ENCODE measurements around the gene TPD52L2. TPM values are rescaled to one million over a fixed set of nuclear protein-coding genes. Genes with fewer than 3 reads are reported as not detected.

Gene TPD52L2
- total RNA-seq (2022; extraction: Qiagen RNA extraction) = 126 to 137 TPM (median 132 TPM) in 5 replicates

DNA sequence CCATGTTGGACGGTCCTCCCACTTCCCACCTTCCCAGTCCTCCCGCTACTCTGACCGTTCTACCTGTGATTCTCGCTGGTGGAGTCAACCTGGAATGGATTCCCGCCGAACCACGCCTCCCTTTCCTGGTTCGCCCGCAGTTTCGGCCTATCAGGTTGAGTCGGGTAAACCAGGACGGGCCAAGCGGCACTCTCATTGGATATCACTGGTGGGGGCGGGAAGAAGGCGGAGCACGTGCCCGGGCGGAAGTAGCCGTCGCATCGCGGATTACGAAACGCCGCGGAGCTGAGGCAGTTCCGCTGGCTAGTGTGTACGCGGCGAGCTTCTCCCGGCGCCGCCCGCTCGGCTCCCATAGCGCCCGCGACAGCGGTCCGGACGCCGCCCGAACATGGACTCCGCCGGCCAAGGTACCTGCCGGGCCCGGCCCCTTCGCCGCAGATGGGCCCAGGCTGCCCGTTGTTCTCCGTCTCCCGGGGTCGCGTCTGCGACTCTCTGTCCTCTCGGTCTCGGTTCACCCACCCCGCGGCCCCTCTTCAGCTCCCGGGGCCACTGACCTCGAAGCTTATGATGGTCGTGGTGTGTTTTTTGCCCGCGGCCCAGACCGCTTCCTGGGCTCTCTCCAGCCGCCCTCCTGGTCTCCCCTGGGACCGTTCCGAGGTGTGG is at the start of gene TPD52L2:
TPD52L2 (plus strand) TSS at position 293 of the 663 bp plus-strand sequence; CDS start at position 389, 96 bp downstream.

DNA sequence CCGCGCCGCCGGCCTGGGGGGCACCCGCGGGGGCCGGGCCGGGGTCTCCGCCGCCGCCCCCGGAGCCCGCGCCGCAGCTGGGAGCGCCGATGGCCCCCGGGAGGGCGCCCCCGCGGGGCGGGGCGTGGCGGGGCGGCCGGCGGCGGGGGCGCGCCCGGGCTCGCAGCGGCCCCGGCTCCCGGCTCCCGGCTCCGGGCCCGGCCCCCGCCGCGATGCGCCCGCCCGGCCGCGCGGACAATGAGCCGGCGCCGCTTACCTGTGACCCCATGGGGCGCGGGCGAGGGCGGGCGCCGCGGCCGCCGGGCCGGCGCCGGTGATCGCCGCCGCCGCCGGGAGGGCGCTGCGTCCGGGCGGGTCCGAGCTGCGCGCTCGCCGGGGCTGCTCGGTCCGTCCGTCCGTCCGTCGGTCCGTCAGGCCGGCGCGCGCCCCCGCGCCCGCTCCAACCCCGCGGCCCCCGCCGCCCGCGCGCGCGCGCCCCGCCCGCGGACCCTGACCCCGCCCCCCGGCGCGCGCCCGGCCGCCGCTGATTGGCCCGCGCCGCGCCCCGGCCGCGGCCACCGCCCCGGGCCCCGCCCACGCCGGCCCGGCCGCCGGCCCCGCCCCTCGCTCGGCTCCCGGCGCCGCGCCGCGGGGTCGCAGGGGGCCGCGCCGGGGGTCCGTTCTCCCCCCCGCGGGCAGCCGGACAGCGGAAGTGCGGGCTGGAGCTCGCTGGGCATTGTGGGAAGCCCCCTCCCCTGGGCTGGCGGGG is 34.1 kb upstream of the TPD52L2 start, which contains the start of gene ZBTB46:
ZBTB46 (minus strand) TSS at position 424 of the 748 bp plus-strand sequence. CDS start 40,507 bp downstream, outside the sequence.

DNA sequence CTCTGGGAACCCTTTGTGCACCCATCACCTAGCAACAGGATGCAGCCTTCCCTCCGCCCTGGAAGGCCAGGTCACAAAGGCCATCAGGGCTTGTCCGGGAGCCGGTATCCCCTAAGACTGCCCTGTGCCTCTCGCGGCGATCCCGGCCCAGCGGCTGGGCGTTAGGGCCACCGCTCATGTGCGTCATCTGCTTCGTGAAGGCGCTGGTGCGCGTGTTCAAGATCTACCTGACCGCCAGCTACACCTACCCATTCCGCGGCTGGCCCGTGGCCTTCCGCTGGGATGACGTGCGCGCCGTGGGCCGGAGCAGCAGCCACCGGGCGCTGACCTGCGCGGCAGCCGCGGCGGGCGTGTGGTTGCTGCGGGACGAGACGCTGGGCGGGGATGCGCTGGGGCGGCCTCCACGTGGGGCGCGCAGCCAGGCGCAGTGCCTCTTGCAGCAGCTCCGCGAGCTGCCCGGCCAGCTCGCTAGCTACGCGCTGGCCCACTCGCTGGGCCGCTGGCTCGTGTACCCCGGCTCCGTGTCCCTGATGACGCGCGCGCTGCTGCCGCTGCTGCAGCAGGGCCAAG is 3.6 kb upstream of the TPD52L2 start, which contains the start of gene ABHD16B:
ABHD16B (plus strand) TSS at position 134 of the 570 bp plus-strand sequence; CDS start at position 177, 43 bp downstream.

DNA sequence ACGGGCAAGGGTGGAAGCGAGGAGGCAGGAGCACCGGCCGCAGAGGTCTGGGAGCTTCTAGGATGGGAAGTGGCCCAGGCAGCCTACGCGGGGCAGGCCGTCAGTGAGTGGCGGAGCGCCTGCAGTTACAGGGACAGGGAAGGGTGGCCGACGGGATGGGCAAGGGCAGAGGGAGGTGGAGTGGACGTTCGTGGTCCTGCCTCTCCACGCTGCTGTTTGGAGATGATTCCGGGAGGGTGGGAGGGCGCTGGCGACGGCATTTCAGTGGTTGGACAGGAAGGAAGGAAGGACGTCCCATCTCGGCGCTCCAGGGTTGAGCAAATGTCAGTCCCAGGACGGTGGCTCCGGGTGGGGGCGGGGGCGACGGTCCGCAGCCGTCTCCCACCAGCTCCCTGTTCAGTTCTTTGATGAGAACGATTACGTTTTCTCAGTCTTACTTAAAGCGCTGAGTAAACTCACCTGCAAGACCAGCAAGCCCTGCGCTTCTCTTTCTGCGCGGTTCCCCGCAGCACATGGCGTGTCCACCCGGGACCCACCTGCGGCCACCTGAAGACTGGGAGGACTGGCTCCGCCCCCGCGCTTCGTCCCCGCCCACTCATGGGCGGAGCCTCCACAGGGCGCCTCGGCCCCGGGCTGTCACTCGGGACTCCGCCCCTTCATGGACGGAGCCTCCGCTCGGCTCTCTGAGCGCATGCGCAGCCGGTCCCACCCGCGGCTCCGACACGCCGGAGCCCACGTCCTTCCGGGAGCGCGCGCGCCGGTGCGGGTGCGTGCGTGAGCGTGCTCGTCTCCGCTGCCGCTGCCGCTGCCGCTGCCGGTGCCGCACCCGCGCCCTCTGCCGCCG is 29.5 kb downstream of the TPD52L2 start, which contains the start of gene DNAJC5:
DNAJC5 (plus strand) TSS at position 769 of the 844 bp plus-strand sequence. CDS start 33,220 bp downstream, outside the sequence.

Other genes with a start within 250 kb of the TPD52L2 start
- 7.9 to 10.7 TPM (median 9.8 TPM) in 5 replicates for gene GMEB2, start 238.2 kb upstream of the TPD52L2 start, total RNA-seq (2022; extraction: Qiagen RNA extraction)
- 7.7 to 11.7 TPM (median 9.6 TPM) in 5 replicates for gene STMN3, start 211.8 kb upstream of the TPD52L2 start, total RNA-seq (2022; extraction: Qiagen RNA extraction)
- 3.4 to 10.0 TPM (median 7.0 TPM) in 5 replicates for gene RTEL1, start 207.0 kb upstream of the TPD52L2 start, total RNA-seq (2022; extraction: Qiagen RNA extraction)
- 0.35 to 1.5 TPM (median 0.93 TPM) in 5 replicates for gene TNFRSF6B, start 168.6 kb upstream of the TPD52L2 start, total RNA-seq (2022; extraction: Qiagen RNA extraction)
- gene ARFRP1, start 157.3 kb upstream of the TPD52L2 start, total RNA-seq (2022; extraction: Qiagen RNA extraction) = 30.6 to 40.0 TPM (median 36.2 TPM) in 5 replicates
- 22.0 to 30.9 TPM (median 26.9 TPM) in 5 replicates for gene ZGPAT, start 157.2 kb upstream of the TPD52L2 start, total RNA-seq (2022; extraction: Qiagen RNA extraction)
- gene LIME1, start 128.6 kb upstream of the TPD52L2 start, total RNA-seq (2022; extraction: Qiagen RNA extraction) = 5.6 to 12.4 TPM (median 9.3 TPM) in 5 replicates
- 55.9 to 105 TPM (median 96.0 TPM) in 5 replicates for gene SLC2A4RG, start 125.5 kb upstream of the TPD52L2 start, total RNA-seq (2022; extraction: Qiagen RNA extraction)
- 0.75 to 1.1 TPM (median 0.92 TPM) in 5 replicates for gene ZBTB46, start 34.0 kb upstream of the TPD52L2 start, total RNA-seq (2022; extraction: Qiagen RNA extraction)
- not detected in 5 replicates for gene ABHD16B, start 3.8 kb upstream of the TPD52L2 start, total RNA-seq (2022; extraction: Qiagen RNA extraction)
- 22.6 to 29.0 TPM (median 28.3 TPM) in 5 replicates for gene DNAJC5, start 29.9 kb downstream of the TPD52L2 start, total RNA-seq (2022; extraction: Qiagen RNA extraction)
- gene UCKL1, start 91.1 kb downstream of the TPD52L2 start, total RNA-seq (2022; extraction: Qiagen RNA extraction) = 25.1 to 39.5 TPM (median 33.0 TPM) in 5 replicates
- gene ZNF512B, start 104.7 kb downstream of the TPD52L2 start, total RNA-seq (2022; extraction: Qiagen RNA extraction) = 9.0 to 13.6 TPM (median 12.2 TPM) in 5 replicates
- not detected in 5 replicates for gene SAMD10, start 114.4 kb downstream of the TPD52L2 start, total RNA-seq (2022; extraction: Qiagen RNA extraction)
- gene PRPF6, start 115.9 kb downstream of the TPD52L2 start, total RNA-seq (2022; extraction: Qiagen RNA extraction) = 49.2 to 55.6 TPM (median 53.8 TPM) in 5 replicates
- gene C20orf204, start 170.9 kb downstream of the TPD52L2 start, total RNA-seq (2022; extraction: Qiagen RNA extraction) = 0.15 to 0.65 TPM (median 0.42 TPM) in 5 replicates
- gene SOX18, start 184.4 kb downstream of the TPD52L2 start, total RNA-seq (2022; extraction: Qiagen RNA extraction) = 1.1 to 2.7 TPM (median 2.3 TPM) in 5 replicates
- 30.7 to 50.1 TPM (median 46.7 TPM) in 5 replicates for gene TCEA2, start 197.9 kb downstream of the TPD52L2 start, total RNA-seq (2022; extraction: Qiagen RNA extraction)
- gene RGS19, start 214.2 kb downstream of the TPD52L2 start, total RNA-seq (2022; extraction: Qiagen RNA extraction) = 19.9 to 36.6 TPM (median 34.3 TPM) in 5 replicates
- gene OPRL1, start 214.8 kb downstream of the TPD52L2 start, total RNA-seq (2022; extraction: Qiagen RNA extraction) = 0.73 to 1.2 TPM (median 0.99 TPM) in 5 replicates
- 0.90 to 2.3 TPM (median 2.2 TPM) in 5 replicates for gene LKAAEAR1, start 219.1 kb downstream of the TPD52L2 start, total RNA-seq (2022; extraction: Qiagen RNA extraction)
- not detected in 5 replicates for gene NPBWR2, start 242.3 kb downstream of the TPD52L2 start, total RNA-seq (2022; extraction: Qiagen RNA extraction)

Data from A549 treated with Mapracorat at 1 μM for 4 hours (cell line).